SK-N-MC (cell line): ENCODE results near the gene ANXA1.

ENCODE experiments used
- EZH2 ChIP-seq: fragments of 200-600 bp; sonication (generic); IDR thresholded peaks from one replicate; pipeline ENCODE4 v1.6.1; 2017; ENCODE audit warnings: antibody characterized with exemption
- FOXP2 ChIP-seq: optimal IDR thresholded peaks from 2 replicates; pipeline ENCODE3; 2011; ENCODE audit warnings: mild to moderate bottlenecking, moderate library complexity; ENCODE audit not compliant: insufficient read depth; ENCODE audit errors: extremely low read length, control extremely low read depth
- POLR2AphosphoS5 ChIP-seq: IDR thresholded peaks from 2 replicates; pipeline ENCODE4 v1.6.1; 2012; ENCODE audit warnings: mild to moderate bottlenecking, low read depth, low read length, borderline replicate concordance

DNA sequence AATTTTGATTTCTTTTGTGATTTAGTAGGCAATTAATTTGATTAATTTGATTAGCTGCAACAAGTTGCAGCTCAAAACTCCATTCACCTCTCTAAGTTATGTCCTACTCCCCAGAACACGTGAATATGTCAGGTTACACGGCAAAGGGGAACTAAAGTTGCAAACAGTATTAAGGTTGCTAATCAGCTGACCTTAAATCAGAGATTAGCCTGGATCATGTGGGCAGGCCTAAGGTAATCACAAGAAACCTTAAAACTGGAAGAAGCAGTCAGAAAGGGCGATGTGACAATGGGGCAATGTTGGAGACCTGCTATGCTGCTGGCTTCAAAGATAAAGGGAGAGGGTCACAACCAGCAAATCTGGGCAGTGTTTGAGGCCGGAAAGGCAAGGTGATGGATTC, 47.3 kb upstream of the ANXA1 start:
- no peak for TF ChIP-seq EZH2
- TF ChIP-seq POLR2AphosphoS5, result no peak
- no peak for TF ChIP-seq FOXP2
